ENCODE measurements around the gene SLFNL1. TPM values are rescaled to one million over a fixed set of nuclear protein-coding genes. Genes with fewer than 3 reads are reported as not detected.

SLFNL1 gene
- total and polyA plus RNA-seq, 5 donors from 2014 or later = 0.07 to 0.41 (median 0.34) TPM; not detected in 1

DNA sequence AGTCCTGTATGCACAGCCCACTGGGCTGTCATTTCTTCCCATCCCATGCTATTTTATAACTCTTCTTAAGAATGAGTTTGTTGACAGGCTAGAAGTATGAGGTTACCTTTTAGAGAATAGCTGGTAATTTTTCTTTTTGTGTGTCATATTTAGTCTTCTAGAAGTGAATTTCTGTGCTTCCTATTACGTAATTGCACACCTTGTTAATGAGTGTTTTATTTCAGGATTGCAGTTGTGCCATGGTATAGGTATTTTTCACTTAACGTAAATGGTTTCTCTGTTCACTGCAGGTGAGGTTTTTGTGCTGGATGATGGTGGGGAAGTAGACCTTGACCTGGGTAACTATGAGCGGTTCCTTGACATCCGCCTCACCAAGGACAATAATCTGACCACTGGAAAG is 37.0 kb downstream of the SLFNL1 start:
- Histone ChIP-seq H3K27ac (ENCODE audit: insufficient read depth, low read length, poor library complexity, severe bottlenecking) (no peak overlapping the region), H3K4me1 (ENCODE audit: control insufficient read depth, insufficient read depth, low read length, poor library complexity, severe bottlenecking) (peaks cover 19% of the 10 kb centered on the region), H3K27me3 (ENCODE audit: control insufficient read depth, insufficient read depth, low read length) (no peaks in the 10 kb centered on the region), H3K9me3 (ENCODE audit: control insufficient read depth in 2 of 2, low read length in 2 of 2) (no peaks in the 10 kb centered on the region), H3K36me3 (ENCODE audit: control insufficient read depth, insufficient read depth, low read length) (peaks cover 52% of the 10 kb centered on the region), H3K4me3 (ENCODE audit: low read depth, low read length) (no peak overlapping the region)
- Mint-ChIP-seq H3K4me1 (peaks cover 9 to 31% (median 29%) of the 10 kb centered on the region in 4 donors), H3K9me3 (no peaks in the 10 kb centered on the region), H3K36me3 (peaks cover 56% of the 10 kb centered on the region), H3K27ac (no peak overlapping the region), H3K4me3 (no peak overlapping the region), H3K27me3 (no peaks in the 10 kb centered on the region)
- ATAC-seq (ENCODE audit: low read depth in 2 of 2) (no peak), DNase-seq (no peak)

DNA sequence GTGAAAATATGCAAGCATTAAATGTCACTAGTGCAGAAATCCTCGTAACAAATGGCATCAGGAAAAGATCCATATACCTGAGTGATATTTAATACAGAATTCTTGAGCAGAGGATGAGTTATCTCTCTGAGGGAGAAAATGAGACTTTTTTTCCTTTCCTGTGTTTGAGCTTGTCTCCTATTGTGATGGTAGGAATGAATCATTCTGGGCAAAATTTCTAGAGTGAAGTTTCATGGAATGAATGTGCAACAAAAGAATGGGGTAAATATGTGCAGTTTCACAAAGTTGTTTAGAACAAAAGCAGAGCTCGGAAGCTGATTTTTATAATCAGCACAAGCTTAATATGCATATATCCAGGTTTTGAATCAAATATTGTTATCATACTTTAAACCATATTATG is 37.5 kb downstream of the SLFNL1 start:
- Histone ChIP-seq H3K9me3 (ENCODE audit: control insufficient read depth in 2 of 2, low read length in 2 of 2) (no peaks in the 10 kb centered on the region), H3K36me3 (ENCODE audit: control insufficient read depth, insufficient read depth, low read length) (peaks cover 48% of the 10 kb centered on the region), H3K4me3 (ENCODE audit: low read depth, low read length) (no peak overlapping the region), H3K27me3 (ENCODE audit: control insufficient read depth, insufficient read depth, low read length) (no peaks in the 10 kb centered on the region), H3K27ac (ENCODE audit: insufficient read depth, low read length, poor library complexity, severe bottlenecking) (no peak overlapping the region), H3K4me1 (ENCODE audit: control insufficient read depth, insufficient read depth, low read length, poor library complexity, severe bottlenecking) (peaks cover 23% of the 10 kb centered on the region)
- peaks cover 7 to 31% (median 29%) of the 10 kb centered on the region in 4 donors for H3K4me1 Mint-ChIP-seq
- ATAC-seq (ENCODE audit: low read depth in 2 of 2) (no peak), DNase-seq (no peak)
- H3K27ac Mint-ChIP-seq = no peak overlapping the region
- no peaks in the 10 kb centered on the region for H3K9me3 Mint-ChIP-seq
- peaks cover 52% of the 10 kb centered on the region for H3K36me3 Mint-ChIP-seq
- peak overlapping the region in 1 of 4 donors; percentile 16 for H3K4me3 Mint-ChIP-seq
- H3K27me3 Mint-ChIP-seq = no peaks in the 10 kb centered on the region

DNA sequence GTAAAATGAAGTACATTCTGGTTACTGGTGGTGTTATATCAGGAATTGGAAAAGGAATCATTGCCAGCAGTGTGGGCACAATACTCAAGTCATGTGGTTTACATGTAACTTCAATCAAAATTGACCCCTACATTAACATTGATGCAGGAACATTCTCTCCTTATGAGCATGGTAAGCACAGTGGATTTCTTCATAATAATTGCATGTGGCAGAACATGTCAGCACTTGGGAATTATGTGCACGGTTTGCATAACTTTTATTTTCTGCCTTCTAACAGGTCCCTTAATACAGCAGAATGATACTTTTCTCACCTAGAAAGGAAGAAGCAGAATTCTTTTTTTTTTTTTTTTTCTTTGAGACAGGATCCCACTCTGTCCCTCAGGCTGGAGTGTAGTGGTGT is 38.2 kb downstream of the SLFNL1 start:
- Mint-ChIP-seq H3K9me3 (no peaks in the 10 kb centered on the region), H3K27ac (no peak overlapping the region), H3K4me1 (peaks cover 7 to 34% (median 31%) of the 10 kb centered on the region in 4 donors), H3K27me3 (no peaks in the 10 kb centered on the region), H3K4me3 (peak overlapping the region in 1 of 4 donors; percentile 30), H3K36me3 (peaks cover 44% of the 10 kb centered on the region)
- no peaks in the 10 kb centered on the region for H3K9me3 ChIP-seq (ENCODE audit: control insufficient read depth in 2 of 2, low read length in 2 of 2)
- DNase-seq (no peak), ATAC-seq (ENCODE audit: low read depth in 2 of 2) (no peak)
- H3K4me3 ChIP-seq (ENCODE audit: low read depth, low read length) = no peak overlapping the region
- H3K27ac ChIP-seq (ENCODE audit: insufficient read depth, low read length, poor library complexity, severe bottlenecking) = no peak overlapping the region
- peaks cover 40% of the 10 kb centered on the region for H3K36me3 ChIP-seq (ENCODE audit: control insufficient read depth, insufficient read depth, low read length)
- peaks cover 23% of the 10 kb centered on the region for H3K4me1 ChIP-seq (ENCODE audit: control insufficient read depth, insufficient read depth, low read length, poor library complexity, severe bottlenecking)
- no peaks in the 10 kb centered on the region for H3K27me3 ChIP-seq (ENCODE audit: control insufficient read depth, insufficient read depth, low read length)

DNA sequence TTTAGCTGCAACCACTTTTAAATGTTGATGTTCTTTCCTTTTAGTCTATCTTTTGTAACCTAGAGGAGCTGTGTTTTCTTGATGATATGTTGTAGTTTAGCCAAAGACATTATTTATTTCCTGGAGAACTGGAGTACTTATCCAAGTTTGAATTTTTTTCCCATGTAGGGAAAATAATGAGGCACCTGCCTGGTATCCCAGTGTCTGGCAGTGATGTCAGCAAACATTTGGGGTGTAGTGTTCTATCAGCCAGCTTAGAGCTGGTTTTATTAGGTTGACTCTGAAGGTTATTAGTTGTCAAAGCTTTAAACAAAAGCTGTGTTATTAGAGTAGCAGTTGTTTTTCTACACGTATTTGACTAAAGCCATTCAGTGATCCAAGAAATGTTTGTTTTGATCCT is 38.8 kb downstream of the SLFNL1 start:
- Mint-ChIP-seq H3K27me3 (no peaks in the 10 kb centered on the region), H3K36me3 (peaks cover 38% of the 10 kb centered on the region), H3K4me1 (peaks cover 7 to 34% (median 31%) of the 10 kb centered on the region in 4 donors), H3K27ac (no peak overlapping the region), H3K9me3 (no peaks in the 10 kb centered on the region), H3K4me3 (peak overlapping the region in 1 of 4 donors; percentile 66)
- Histone ChIP-seq H3K4me1 (ENCODE audit: control insufficient read depth, insufficient read depth, low read length, poor library complexity, severe bottlenecking) (peaks cover 23% of the 10 kb centered on the region), H3K4me3 (ENCODE audit: low read depth, low read length) (no peak overlapping the region), H3K9me3 (ENCODE audit: control insufficient read depth in 2 of 2, low read length in 2 of 2) (no peaks in the 10 kb centered on the region), H3K27me3 (ENCODE audit: control insufficient read depth, insufficient read depth, low read length) (no peaks in the 10 kb centered on the region), H3K27ac (ENCODE audit: insufficient read depth, low read length, poor library complexity, severe bottlenecking) (no peak overlapping the region), H3K36me3 (ENCODE audit: control insufficient read depth, insufficient read depth, low read length) (peaks cover 35% of the 10 kb centered on the region)
- no peak for DNase-seq
- no peak for ATAC-seq (ENCODE audit: low read depth in 2 of 2)

DNA sequence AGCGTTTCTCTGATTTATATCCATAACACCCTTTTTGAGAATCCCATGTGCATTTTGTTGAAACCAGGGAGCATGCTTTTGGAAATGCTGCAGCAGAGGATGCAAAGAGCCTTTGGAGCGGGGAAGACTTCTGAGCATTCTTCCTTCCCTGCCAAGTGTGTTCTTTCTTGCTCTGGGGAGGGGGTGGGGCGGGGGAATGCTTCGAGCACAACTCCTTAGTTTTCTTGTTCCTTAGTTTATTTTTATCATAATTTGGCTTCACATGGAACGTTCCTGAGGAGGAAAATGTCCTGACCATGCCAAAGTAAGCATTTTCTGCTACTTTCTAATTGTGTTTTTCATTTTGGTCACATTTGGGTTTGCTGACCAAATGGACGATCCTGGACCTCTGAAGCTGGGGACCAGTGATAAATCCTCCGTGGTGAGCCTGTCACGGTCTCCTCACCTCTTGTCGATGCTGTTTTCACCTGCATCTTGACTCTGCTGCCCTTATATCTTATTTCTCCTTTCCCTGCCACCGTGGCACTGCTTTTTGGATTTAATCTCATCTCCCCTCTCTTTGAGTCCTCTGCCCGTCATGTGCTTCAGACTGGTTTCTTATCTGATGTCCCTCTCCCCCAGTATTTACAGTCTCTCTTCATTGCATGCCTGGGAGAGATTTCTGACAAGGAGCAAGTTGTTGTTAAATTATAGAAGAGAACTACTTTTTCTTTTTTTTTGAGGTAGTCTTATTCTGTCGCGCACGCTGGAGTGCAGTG is 39.7 kb downstream of the SLFNL1 start:
- Mint-ChIP-seq H3K27me3 (no peaks in the 10 kb centered on the region), H3K4me3 (peak overlapping the region; percentile 39 to 93 (median 76)), H3K27ac (no peak overlapping the region), H3K4me1 (peaks cover 7 to 34% (median 33%) of the 10 kb centered on the region in 4 donors), H3K36me3 (peaks cover 30% of the 10 kb centered on the region), H3K9me3 (no peaks in the 10 kb centered on the region)
- ATAC-seq (ENCODE audit: low read depth in 2 of 2) (no peak), DNase-seq (no peak)
- Histone ChIP-seq H3K9me3 (ENCODE audit: control insufficient read depth in 2 of 2, low read length in 2 of 2) (no peaks in the 10 kb centered on the region), H3K36me3 (ENCODE audit: control insufficient read depth, insufficient read depth, low read length) (peaks cover 26% of the 10 kb centered on the region), H3K4me1 (ENCODE audit: control insufficient read depth, insufficient read depth, low read length, poor library complexity, severe bottlenecking) (peaks cover 23% of the 10 kb centered on the region), H3K27ac (ENCODE audit: insufficient read depth, low read length, poor library complexity, severe bottlenecking) (no peak overlapping the region), H3K4me3 (ENCODE audit: low read depth, low read length) (no peak overlapping the region), H3K27me3 (ENCODE audit: control insufficient read depth, insufficient read depth, low read length) (no peaks in the 10 kb centered on the region)

DNA sequence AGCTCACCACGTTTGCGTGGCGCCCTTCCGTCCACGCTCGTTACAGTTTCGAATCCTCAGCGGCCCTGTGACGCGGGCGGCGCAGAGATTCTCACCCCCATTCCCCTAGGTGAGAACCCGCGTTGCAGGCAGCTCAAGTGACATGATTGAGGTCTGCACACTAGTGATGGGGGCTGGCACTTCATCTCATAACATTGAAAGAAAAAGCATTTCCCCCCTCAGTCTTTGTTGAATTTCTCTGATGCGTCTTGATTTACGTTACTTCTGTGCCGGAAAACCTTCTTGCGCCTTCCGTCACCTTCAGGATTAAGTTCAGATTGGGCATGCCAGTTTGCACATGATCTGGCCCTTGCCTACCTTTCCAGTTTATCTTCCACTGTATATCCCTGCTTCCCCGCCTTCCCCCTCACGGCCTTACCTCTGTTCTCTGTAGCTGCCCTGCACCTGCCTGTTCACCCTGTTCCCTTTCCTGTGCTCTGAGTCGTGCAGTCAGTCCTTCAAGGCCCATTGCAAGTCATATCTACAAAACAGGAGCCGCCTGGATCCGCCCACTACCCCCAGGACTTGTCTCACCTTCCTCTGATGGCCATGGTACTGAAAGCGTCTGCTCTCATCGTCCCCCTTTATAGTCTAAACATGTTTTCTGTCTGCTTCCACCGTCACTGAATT is 40.9 kb downstream of the SLFNL1 start:
- peaks cover 19% of the 10 kb centered on the region for H3K36me3 Mint-ChIP-seq
- no peaks in the 10 kb centered on the region for H3K9me3 Mint-ChIP-seq
- H3K9me3 ChIP-seq (ENCODE audit: control insufficient read depth in 2 of 2, low read length in 2 of 2) = no peaks in the 10 kb centered on the region
- ATAC-seq (ENCODE audit: low read depth in 2 of 2) (peak; percentile 9), DNase-seq (peak; percentile 38 to 77 (median 57))
- H3K27me3 Mint-ChIP-seq = no peaks in the 10 kb centered on the region
- H3K27ac Mint-ChIP-seq = peak overlapping the region; percentile 90 to 93 (median 92)
- H3K27me3 ChIP-seq (ENCODE audit: control insufficient read depth, insufficient read depth, low read length) = no peaks in the 10 kb centered on the region
- peaks cover 14% of the 10 kb centered on the region for H3K36me3 ChIP-seq (ENCODE audit: control insufficient read depth, insufficient read depth, low read length)
- H3K27ac ChIP-seq (ENCODE audit: insufficient read depth, low read length, poor library complexity, severe bottlenecking) = peak overlapping the region; percentile 90
- peaks cover 23% of the 10 kb centered on the region for H3K4me1 ChIP-seq (ENCODE audit: control insufficient read depth, insufficient read depth, low read length, poor library complexity, severe bottlenecking)
- peak overlapping the region; percentile 77 for H3K4me3 ChIP-seq (ENCODE audit: low read depth, low read length)
- peaks cover 7 to 33% (median 29%) of the 10 kb centered on the region in 4 donors for H3K4me1 Mint-ChIP-seq
- H3K4me3 Mint-ChIP-seq = peak overlapping the region; percentile 90 to 95 (median 92)

DNA sequence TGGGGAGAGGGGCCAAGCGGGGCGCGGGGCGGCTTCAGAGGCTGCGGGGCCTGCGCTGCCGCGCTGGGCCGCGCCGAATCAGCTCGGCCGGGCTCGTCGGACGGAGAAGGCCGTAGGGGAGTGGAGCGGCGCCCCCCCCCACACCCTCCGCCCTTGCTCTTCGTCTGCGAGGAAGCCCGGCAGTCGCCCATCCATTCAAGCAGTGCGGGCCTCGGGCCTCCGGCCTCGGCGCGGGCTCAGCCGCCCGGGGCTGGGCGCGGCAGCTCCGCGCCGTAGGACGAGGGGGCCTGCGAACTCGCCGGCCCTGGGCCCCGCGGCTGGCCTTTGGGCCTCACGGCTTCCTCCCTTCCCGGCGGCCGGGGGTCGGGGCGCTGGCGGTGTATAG is 41.5 kb downstream of the SLFNL1 start:
- H3K4me1 Mint-ChIP-seq = peaks cover 7 to 33% (median 28%) of the 10 kb centered on the region in 4 donors
- peaks cover 9% of the 10 kb centered on the region for H3K36me3 ChIP-seq (ENCODE audit: control insufficient read depth, insufficient read depth, low read length)
- H3K4me3 ChIP-seq (ENCODE audit: low read depth, low read length) = peak overlapping the region; percentile 77
- H3K27ac ChIP-seq (ENCODE audit: insufficient read depth, low read length, poor library complexity, severe bottlenecking) = peak overlapping the region; percentile 90
- peaks cover 14% of the 10 kb centered on the region for H3K36me3 Mint-ChIP-seq
- peak overlapping the region; percentile 90 to 95 (median 92) for H3K4me3 Mint-ChIP-seq
- H3K9me3 Mint-ChIP-seq = no peaks in the 10 kb centered on the region
- peak overlapping the region; percentile 90 to 93 (median 92) for H3K27ac Mint-ChIP-seq
- H3K4me1 ChIP-seq (ENCODE audit: control insufficient read depth, insufficient read depth, low read length, poor library complexity, severe bottlenecking) = peaks cover 23% of the 10 kb centered on the region
- peak; percentile 23 to 33 for ATAC-seq (ENCODE audit: low read depth in 2 of 2)
- no peak for DNase-seq
- no peaks in the 10 kb centered on the region for H3K27me3 ChIP-seq (ENCODE audit: control insufficient read depth, insufficient read depth, low read length)
- no peaks in the 10 kb centered on the region for H3K27me3 Mint-ChIP-seq
- H3K9me3 ChIP-seq (ENCODE audit: control insufficient read depth in 2 of 2, low read length in 2 of 2) = no peaks in the 10 kb centered on the region

All from CD4-positive, CD25-positive, alpha-beta regulatory T cell (primary cell).